ENCODE measurements around the gene CCDC169. TPM values are rescaled to one million over a fixed set of nuclear protein-coding genes. Genes with fewer than 3 reads are reported as not detected.

CCDC169 gene
- total RNA-seq, 1 experiment from 2014 or later, result 6.5 TPM

DNA sequence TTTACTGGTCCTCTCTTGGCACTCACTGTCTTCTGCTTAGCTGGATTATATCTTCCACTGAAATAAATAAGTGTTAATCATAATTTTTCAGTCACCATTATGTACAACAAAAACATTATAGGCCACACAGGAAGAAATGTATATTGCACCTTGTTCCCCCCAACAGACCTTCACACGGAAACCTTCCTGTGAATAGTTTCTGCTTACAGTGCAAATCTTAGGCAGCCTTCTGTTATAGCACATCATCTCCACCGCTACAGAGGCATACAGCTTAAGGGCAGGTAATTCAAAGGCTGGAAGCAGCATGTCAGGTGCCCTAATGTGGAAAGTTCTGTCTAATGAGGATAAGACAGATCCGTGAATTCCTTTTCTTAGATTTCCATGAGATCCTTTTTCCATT, 66.4 kb downstream of the CCDC169 start:
- H3F3A ChIP-seq (ENCODE audit: insufficient read depth, low read depth), result no peaks in the 10 kb centered on the region
- intact Hi-C loops (cut with micrococcal nuclease; ENCODE audit: unreplicated experiment), result no loop called here
- H3K4me3 ChIP-seq, result no peak overlapping the region
- H3K9me2 ChIP-seq (ENCODE audit: insufficient read depth), result no peaks in the 10 kb centered on the region; the same call in 1 of the 2 replicates
- ChIA-PET CTCF (no interaction called here), POLR2A (ENCODE audit: unreplicated experiment) (no interaction called here)
- no peaks in the 10 kb centered on the region for H3K4me1 ChIP-seq (replicated peaks; ENCODE audit: insufficient read depth)
- H3K36me3 ChIP-seq (ENCODE audit: low read depth), result no peaks in the 10 kb centered on the region
- no peaks in the 10 kb centered on the region for H3K9me3 ChIP-seq (ENCODE audit: insufficient read depth, low read depth)
- H4K20me1 ChIP-seq (ENCODE audit: insufficient read depth), result no peaks in the 10 kb centered on the region
- H3K27ac ChIP-seq, result no peak overlapping the region
- DNase-seq, result no peak
- no peaks in the 10 kb centered on the region for H3K79me2 ChIP-seq (ENCODE audit: low read depth)
- no TSS peak for BruUV-seq (replicated peaks)
- H2AFZ ChIP-seq, result no peak overlapping the region
- H3K27me3 ChIP-seq (ENCODE audit: insufficient read depth, low read depth), result no peaks in the 10 kb centered on the region
- TF ChIP-seq, protein P1, sequence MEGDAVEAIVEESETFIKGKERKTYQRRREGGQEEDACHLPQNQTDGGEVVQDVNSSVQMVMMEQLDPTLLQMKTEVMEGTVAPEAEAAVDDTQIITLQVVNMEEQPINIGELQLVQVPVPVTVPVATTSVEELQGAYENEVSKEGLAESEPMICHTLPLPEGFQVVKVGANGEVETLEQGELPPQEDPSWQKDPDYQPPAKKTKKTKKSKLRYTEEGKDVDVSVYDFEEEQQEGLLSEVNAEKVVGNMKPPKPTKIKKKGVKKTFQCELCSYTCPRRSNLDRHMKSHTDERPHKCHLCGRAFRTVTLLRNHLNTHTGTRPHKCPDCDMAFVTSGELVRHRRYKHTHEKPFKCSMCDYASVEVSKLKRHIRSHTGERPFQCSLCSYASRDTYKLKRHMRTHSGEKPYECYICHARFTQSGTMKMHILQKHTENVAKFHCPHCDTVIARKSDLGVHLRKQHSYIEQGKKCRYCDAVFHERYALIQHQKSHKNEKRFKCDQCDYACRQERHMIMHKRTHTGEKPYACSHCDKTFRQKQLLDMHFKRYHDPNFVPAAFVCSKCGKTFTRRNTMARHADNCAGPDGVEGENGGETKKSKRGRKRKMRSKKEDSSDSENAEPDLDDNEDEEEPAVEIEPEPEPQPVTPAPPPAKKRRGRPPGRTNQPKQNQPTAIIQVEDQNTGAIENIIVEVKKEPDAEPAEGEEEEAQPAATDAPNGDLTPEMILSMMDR (conservative IDR thresholded peaks at IDR 0.05), result no peak
- TF ChIP-seq EZH2 (IDR thresholded peaks at IDR 0.05; ENCODE audit: low read depth), result no peak
- H3K4me2 ChIP-seq, result no peak overlapping the region

DNA sequence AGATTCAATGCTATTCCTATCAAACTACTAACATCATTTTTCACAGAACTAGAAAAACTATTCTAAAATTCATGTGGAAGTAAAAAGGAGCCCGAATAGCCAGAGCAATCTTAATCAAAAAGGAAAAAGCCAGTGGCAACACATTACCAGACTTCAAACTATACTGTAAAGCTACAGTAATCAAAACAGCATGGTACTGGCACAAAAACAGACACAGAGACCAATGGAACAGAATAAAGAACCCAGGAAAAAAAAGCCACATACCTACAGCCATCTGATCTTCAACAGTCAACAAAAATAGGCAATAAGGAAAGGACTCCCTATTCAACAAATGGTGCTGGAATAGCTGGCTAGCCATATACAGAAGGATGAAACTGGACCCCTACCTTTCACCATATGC, 72.9 kb downstream of the CCDC169 start:
- H3K27me3 ChIP-seq (ENCODE audit: insufficient read depth, low read depth), result no peaks in the 10 kb centered on the region

DNA sequence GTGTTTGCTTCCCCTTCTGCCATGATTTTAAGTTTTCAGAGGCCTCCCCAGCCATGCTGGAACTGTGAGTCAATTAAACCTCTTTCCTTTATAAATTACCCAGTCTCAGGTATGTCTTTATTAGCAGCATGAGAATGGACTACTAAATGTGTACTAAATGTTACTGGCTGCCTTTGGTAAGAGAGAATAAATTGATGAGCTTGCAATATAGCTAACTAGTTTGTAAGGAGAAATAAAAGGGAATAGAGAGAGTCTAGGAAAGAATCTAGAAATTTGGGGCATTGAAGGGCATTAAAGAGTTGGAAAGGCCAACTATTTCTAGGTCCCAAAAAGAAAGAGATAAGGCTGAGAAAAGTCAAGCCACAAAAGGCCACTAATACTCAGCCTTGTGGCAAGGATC, 77.7 kb downstream of the CCDC169 start:
- Histone ChIP-seq H3K79me2 (ENCODE audit: low read depth) (no peaks in the 10 kb centered on the region), H3K4me3 (no peak overlapping the region), H3K4me1 (replicated peaks; ENCODE audit: insufficient read depth) (no peaks in the 10 kb centered on the region), H3K27ac (no peak overlapping the region), H3K36me3 (ENCODE audit: low read depth) (no peaks in the 10 kb centered on the region), H3K27me3 (ENCODE audit: insufficient read depth, low read depth) (no peaks in the 10 kb centered on the region), H3K9me3 (ENCODE audit: insufficient read depth, low read depth) (peaks cover 7% of the 10 kb centered on the region; the same call in 1 of the 2 replicates), H4K20me1 (ENCODE audit: insufficient read depth) (no peaks in the 10 kb centered on the region), H3K4me2 (no peak overlapping the region), H3K9me2 (ENCODE audit: insufficient read depth) (no peaks in the 10 kb centered on the region), H2AFZ (no peak overlapping the region), H3F3A (ENCODE audit: insufficient read depth, low read depth) (no peaks in the 10 kb centered on the region)
- intact Hi-C loops (cut with micrococcal nuclease; ENCODE audit: unreplicated experiment), result no loop called here
- BruUV-seq (replicated peaks), result no TSS peak
- ChIA-PET POLR2A (ENCODE audit: unreplicated experiment) (interaction anchor here (0.5 kb wide), 1 partner anchor 33 kb away, joined by 3 read pairs; no protein-coding TSS in a partner anchor), CTCF (no interaction called here)
- TF ChIP-seq EZH2 (IDR thresholded peaks at IDR 0.05; ENCODE audit: low read depth), result no peak
- TF ChIP-seq, protein P1 (conservative IDR thresholded peaks at IDR 0.05), result no peak
- no peak for DNase-seq

More for the DNA sequence above, 72.9 kb downstream of the CCDC169 start:
- no peak for TF ChIP-seq EZH2 (IDR thresholded peaks at IDR 0.05; ENCODE audit: low read depth)
- TF ChIP-seq, protein P1 (conservative IDR thresholded peaks at IDR 0.05), result no peak
- BruUV-seq (replicated peaks), result no TSS peak
- Histone ChIP-seq H3K4me3 (no peak overlapping the region), H4K20me1 (ENCODE audit: insufficient read depth) (no peaks in the 10 kb centered on the region), H2AFZ (no peak overlapping the region), H3K36me3 (ENCODE audit: low read depth) (no peaks in the 10 kb centered on the region), H3K9me3 (ENCODE audit: insufficient read depth, low read depth) (peaks cover 7% of the 10 kb centered on the region; the same call in 1 of the 2 replicates), H3K79me2 (ENCODE audit: low read depth) (no peaks in the 10 kb centered on the region), H3K4me1 (replicated peaks; ENCODE audit: insufficient read depth) (no peaks in the 10 kb centered on the region), H3K4me2 (no peak overlapping the region), H3K9me2 (ENCODE audit: insufficient read depth) (no peaks in the 10 kb centered on the region), H3F3A (ENCODE audit: insufficient read depth, low read depth) (no peaks in the 10 kb centered on the region), H3K27ac (no peak overlapping the region)
- DNase-seq, result no peak
- CTCF ChIA-PET, result interaction anchor here (0.7 kb wide), 1 partner anchor 9 kb away, joined by 3 read pairs; no protein-coding TSS in a partner anchor
- intact Hi-C loops (cut with micrococcal nuclease; ENCODE audit: unreplicated experiment), result no loop called here
- POLR2A ChIA-PET (ENCODE audit: unreplicated experiment), result no interaction called here

All from PC-9 (cell line).